Body of pancreas (tissue), 4 donors: ENCODE measurements around the gene TMEM52.

ENCODE experiments used
- CTCF ChIP-seq, 7 experiments: fragments of 450-650 bp in 4 of 7; fragments of 200-600 bp in 3 of 7; sonication (generic) in 3 of 7; IDR thresholded peaks; one replicate each; pipeline ENCODE4 v1.5.1; 2016 to 2019; ENCODE audit warnings: antibody characterized with exemption in 7 of 7
- POLR2A ChIP-seq, 3 donors: fragments of 450-650 bp; IDR thresholded peaks; one replicate each; pipeline ENCODE4 v1.6.1; 2016; ENCODE audit warnings: antibody characterized with exemption in 3 of 3, mild to moderate bottlenecking in 2 of 3

GRCh38 chr1:1950940-1951339, 31.9 kb upstream of the TMEM52 start:
- TF ChIP-seq POLR2A (IDR thresholded peaks at IDR 0.05): no peak
- TF ChIP-seq CTCF (IDR thresholded peaks at IDR 0.05): no peak
